ENCODE results near the gene TRNP1.

TRNP1 gene

DNA sequence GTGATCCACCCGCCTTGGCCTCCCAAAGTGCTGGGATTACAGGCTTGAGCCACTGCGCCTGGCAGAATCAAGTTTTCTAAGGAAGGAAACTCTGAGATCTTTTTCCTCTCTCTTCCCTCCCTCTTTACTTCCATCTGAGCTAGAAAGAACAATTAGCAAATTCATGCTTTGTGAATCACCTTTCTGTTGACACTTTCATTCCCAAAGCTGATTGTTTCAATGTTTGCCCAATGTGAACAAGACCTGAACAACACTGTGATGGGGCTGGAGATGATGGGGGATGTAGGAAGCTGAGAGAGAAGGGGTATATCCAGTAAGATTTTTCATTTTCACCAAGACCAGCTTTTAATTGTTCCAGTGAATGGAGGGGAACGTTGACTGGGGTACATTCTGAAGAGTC, 24.8 kb downstream of the TRNP1 start:
- no peak for DNase-seq (ENCODE audit: extremely low spot score, insufficient read length, low read depth)
- no peak for FAIRE-seq

- DNase-seq (ENCODE audit: extremely low spot score, insufficient read length, low read depth) (no peak), FAIRE-seq (no peak)
Observed at GRCh38 chr1:27021354-27022031, 28.0 kb downstream of the TRNP1 start.

DNA sequence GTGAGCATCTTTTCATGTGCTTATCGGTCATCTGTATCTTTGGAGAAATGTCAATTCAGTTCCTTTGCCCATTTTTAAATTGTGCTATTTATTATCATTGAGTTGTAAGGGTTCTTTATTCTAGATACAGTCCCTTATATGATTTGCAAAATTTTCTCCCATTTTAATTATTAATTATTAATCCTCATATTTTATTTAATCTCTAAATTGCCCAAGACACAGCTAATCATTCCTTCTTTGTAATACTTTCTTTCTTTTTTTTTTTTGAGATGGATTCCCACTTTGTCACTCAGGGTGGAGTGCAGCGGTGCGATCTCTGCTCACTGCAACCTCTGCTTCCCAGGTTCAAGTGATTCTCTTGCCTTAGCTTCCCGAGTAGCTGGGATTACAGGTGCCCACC, 32.2 kb downstream of the TRNP1 start:
- FAIRE-seq (no peak), DNase-seq (ENCODE audit: extremely low spot score, insufficient read length, low read depth) (no peak)

- no peak for FAIRE-seq
- no peak for DNase-seq (ENCODE audit: extremely low spot score, insufficient read length, low read depth)
Observed at GRCh38 chr1:27026621-27027574, 33.4 kb downstream of the TRNP1 start.

DNA sequence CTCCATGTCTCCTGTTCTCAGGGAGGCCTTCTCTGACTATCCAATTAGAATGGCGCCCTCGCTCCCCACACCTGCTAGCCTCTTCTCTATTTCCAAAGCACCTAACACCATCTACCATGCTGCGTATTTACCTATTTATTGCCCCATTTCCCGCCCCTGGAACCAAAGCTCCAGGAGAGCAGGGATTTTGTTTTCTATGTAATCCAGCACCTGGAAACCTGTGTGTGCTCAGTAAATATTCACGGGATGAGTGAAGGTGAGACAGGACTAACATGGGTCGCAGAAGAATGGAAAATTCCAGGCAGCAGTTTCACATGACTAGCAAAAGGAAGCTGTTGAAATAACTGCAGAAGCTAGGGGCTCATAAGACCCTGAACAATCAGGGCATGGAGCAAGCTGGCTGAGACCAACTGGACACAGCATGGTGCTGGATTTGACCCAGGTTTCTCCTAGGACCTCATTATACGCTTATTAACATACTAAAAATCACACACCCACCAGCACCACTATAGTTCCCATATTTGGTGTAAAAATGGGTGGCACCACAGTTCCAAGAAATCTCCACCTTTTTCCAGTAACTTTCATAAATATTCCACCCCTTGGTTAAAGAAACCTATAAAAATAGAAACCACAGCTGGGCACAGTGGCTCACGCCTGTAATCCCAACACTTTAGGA, 34.2 kb downstream of the TRNP1 start:
- FAIRE-seq (no peak), DNase-seq (ENCODE audit: extremely low spot score, insufficient read length, low read depth) (no peak)

DNA sequence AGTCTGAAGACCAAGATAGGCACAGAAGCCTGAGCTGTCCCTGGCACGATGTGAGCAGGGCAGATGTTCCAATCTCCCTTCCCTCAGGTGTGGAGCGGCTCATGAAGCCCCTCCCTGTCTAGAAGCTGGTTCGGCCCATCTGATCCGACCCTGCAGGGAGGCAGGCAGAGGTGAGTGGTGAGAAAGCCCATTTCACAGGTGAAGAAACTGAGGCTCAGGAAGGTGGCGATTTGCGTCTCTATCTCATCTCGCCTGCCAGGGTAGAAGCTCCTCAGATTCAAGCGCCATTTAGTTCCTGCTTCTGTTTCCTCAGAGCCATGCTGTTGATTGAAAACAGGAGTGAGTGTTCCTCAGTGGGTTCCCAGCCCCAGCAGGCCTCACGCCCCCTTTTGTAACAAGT, 36.0 kb downstream of the TRNP1 start:
- FAIRE-seq (no peak), DNase-seq (ENCODE audit: extremely low spot score, insufficient read length, low read depth) (no peak)

DNA sequence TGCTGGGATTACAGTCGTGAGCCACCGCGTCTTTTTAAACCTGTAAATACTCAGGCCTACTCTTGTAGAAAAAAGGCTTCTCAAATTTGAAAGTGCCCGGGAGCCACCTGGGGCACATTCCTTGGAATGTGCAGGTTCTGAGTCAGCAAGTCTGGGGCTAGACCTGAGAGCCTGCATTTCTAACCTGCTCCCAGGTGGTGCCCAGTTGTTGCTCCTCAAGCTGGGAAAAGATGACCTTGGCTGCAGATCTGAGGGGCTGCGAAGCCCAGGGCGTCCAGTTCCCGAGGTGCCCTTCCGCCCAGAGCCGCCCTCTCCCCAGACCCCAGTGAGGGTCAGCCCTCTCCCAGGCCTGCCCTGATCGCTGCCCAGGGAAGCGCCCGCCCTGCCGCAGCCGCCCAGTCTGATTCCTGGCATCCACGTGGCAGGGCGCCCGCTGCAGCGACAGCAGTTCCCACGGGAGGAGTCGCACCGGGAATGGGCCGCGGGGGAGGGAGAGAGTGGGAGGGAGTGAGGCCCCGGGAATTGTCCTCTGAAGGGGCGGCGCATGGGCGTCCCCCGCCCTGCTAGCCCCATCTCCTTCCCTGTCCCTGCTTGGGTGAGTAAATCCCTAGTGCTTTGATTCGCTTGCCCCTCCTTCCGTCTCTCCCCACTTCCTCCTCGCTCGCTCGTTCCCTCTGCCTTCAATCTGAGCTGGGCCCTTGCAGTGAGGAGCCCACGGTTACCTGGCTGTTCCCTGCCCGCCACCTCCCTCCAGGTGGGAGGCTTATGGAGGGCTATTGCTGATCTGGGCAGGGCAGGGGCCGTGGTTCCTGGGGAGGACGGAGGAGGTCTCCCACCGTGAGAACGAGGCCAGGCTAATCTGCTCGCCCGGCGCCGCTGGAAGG, 38.0 kb downstream of the TRNP1 start:
- FAIRE-seq (no peak), DNase-seq (ENCODE audit: extremely low spot score, insufficient read length, low read depth) (no peak)

- FAIRE-seq (no peak), DNase-seq (ENCODE audit: extremely low spot score, insufficient read length, low read depth) (no peak)
Observed at GRCh38 chr1:27032119-27032461, 38.6 kb downstream of the TRNP1 start.

- FAIRE-seq (no peak), DNase-seq (ENCODE audit: extremely low spot score, insufficient read length, low read depth) (no peak)
Observed at GRCh38 chr1:27033043-27033746, 39.7 kb downstream of the TRNP1 start.

DNA sequence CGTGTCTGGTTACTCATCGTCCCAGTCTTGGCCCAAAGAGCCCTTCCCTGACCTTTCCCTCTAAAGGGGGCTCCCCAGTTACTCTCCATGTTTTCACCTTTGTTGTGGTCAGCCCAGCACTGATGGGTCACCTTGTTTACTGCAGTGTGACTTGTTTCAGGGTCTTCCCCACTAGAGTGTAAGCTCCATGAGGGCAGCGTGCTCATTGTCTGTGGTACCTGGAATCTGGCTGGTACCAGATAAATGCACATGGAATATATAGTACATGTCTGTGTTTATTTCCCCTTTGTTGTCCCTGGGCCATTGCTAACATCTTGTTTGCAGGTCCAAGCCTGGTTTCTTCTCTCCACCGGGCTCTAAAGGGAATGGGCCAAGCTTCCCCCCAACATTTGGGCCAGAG, 41.9 kb downstream of the TRNP1 start:
- DNase-seq (ENCODE audit: extremely low spot score, insufficient read length, low read depth) (no peak), FAIRE-seq (no peak)

- FAIRE-seq = no peak
- DNase-seq (ENCODE audit: extremely low spot score, insufficient read length, low read depth) = no peak
Observed at GRCh38 chr1:27036718-27037117, 43.2 kb downstream of the TRNP1 start.

DNA sequence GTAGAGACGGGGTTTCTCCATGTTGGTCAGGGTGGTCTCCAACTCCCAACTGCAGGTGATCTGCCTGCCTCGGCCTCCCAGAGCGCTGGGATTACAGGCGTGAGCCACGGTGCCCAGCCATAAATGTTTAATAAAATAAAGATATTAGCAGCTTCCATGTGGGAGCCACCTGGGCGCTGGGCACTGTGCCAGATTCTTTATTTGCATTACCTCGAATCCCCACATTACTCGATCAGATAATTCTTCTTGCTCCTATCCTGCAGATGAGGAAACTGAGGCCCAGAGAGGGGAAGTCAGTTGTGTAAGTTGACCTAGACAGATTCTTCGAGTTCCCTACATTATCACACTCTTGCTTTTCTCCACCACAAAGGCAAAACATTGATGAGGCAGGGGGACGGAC, 44.0 kb downstream of the TRNP1 start:
- no peak for DNase-seq (ENCODE audit: extremely low spot score, insufficient read length, low read depth)
- FAIRE-seq = no peak

- FAIRE-seq = no peak
- no peak for DNase-seq (ENCODE audit: extremely low spot score, insufficient read length, low read depth)
Observed at GRCh38 chr1:27038020-27038419, 44.5 kb downstream of the TRNP1 start.

DNA sequence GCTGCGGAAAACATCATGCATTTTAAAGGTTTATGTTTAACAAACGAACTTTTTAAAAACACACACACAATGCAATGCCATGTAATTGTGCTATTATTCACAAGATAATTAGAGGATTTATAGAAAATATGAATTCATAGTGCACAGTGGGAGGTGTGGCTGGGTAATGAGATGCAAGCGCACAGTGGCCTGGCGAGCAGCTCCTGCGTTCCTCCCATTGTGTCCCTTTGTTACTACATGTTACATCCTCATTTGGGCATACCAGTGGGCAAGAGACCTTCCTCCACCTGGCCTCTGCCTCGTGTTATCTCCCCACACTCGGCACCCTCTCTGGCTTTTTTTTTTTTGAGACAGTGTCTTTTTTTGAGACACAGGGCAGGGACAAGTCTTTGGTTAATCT, 49.2 kb downstream of the TRNP1 start:
- no peak for DNase-seq (ENCODE audit: extremely low spot score, insufficient read length, low read depth)
- no peak for FAIRE-seq

DNA sequence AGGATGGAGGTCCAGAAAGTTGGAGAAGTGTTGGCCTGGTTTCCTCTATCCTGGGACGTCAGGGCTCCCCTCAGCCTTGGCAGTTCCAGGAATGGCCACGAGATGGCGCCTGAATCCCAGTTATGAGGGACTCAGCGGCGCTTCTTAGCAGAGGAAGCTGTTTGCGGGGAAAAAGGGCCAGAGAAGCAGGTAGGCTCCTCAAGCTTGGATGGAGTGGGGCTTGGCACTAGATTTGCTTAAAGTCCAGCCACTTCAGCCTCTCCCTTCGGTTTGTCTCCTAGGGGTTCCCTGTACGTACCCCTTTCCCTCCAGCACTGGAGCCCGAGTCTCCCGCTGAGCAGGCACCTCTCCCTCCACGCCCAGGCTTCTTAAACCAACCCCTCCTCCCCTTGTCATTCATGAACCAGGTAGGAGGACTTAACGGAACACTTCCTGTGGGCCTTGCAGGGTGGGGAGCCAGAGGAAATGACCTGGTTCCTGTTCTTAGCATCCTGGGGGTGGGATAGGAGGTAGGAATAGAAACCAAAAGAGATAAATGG, 51.2 kb downstream of the TRNP1 start:
- FAIRE-seq = peak; percentile 94
- DNase-seq (ENCODE audit: extremely low spot score, insufficient read length, low read depth) = peak; percentile 69

GRCh38 chr1:27045973-27046558, 52.6 kb downstream of the TRNP1 start:
- FAIRE-seq = peak; percentile 76

DNA sequence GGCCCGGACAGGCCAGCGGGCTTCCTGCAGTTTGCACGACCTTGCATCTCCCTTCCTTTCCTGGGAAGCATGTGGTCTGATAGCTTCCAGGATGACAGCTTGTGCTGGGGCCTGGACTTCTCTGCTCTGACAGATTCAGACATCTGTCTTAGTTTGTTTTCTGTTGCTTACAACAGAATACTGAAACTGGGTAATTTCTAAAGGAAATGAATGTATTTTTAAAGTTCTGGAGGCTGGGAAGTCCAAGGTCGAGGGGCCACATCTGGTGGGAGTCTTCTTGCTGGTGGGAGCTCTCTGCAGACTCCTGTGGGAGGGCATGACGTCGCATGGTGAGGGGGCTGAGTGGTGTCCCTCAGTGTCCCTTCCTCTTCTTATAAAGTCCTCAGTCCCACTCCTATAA, 54.4 kb downstream of the TRNP1 start:
- DNase-seq (ENCODE audit: extremely low spot score, insufficient read length, low read depth) = no peak
- FAIRE-seq = no peak

More at GRCh38 chr1:27045973-27046558, 52.6 kb downstream of the TRNP1 start:
- DNase-seq (ENCODE audit: extremely low spot score, insufficient read length, low read depth) = peak; percentile 40

DNA sequence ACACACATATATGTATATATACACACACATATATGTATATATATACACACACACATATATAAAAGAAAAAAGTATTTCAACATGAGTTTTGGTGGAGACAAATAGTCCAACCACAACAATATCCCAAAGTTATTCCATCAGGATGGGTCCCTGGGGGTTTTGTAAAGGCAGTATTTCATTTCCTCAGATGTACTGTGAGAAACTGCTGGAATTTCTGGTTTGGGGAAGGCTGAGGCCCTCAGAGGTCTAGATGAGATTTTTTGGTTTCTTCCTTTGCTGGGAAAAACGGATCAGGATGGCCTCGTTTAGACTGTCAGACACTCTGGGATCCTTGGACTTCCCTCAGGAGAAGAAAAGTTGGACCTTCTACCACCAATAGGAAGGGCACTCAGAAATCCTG, 55.6 kb downstream of the TRNP1 start:
- DNase-seq (ENCODE audit: extremely low spot score, insufficient read length, low read depth) = no peak
- no peak for FAIRE-seq

GRCh38 chr1:27049607-27050006, 56.1 kb downstream of the TRNP1 start:
- DNase-seq (ENCODE audit: extremely low spot score, insufficient read length, low read depth) (no peak), FAIRE-seq (no peak)
